ENCODE results near the gene PDE11A. TPM values are rescaled to one million over a fixed set of nuclear protein-coding genes. Genes with fewer than 3 reads are reported as not detected.

The PDE11A gene
- total and polyA plus RNA-seq, 2 of the 8 experiments (the other 6 are each of a cell fraction or from before 2014, with no cell fraction given): 0.19 to 0.23 TPM

- no peak overlapping the region for H3K27ac ChIP-seq (ENCODE audit: low read depth, low read length)
- no peaks in the 10 kb centered on the region for H4K20me1 ChIP-seq (replicated peaks in 1 of 2; ENCODE audit: control insufficient read depth in 1 of 2, insufficient read depth in 2 of 2, low read length in 2 of 2)
- no peak overlapping the region for H4K91ac ChIP-seq (replicated peaks; ENCODE audit: insufficient read length, low read length)
- no peak overlapping the region for H2BK20ac ChIP-seq (ENCODE audit: low read length)
- no peak overlapping the region for H4K8ac ChIP-seq (ENCODE audit: extremely low read depth, insufficient read depth, low read length)
- H2BK5ac ChIP-seq (ENCODE audit: low read depth, low read length): no peak overlapping the region
- DNase-seq (ENCODE audit: low read depth in 1 of 2, low spot score in 2 of 2): no peak
- no peak overlapping the region for H2BK120ac ChIP-seq (replicated peaks; ENCODE audit: low read depth, low read length)
- no peak overlapping the region for H2AFZ ChIP-seq (ENCODE audit: low read length)
- FAIRE-seq: no peak
- H3K9ac ChIP-seq (replicated peaks in 1 of 4; ENCODE audit: extremely low read depth in 1 of 4, low read depth in 3 of 4, low read length in 3 of 4): no peak overlapping the region
- H3K14ac ChIP-seq (ENCODE audit: insufficient read length): no peak overlapping the region
- no peak overlapping the region for H3K4ac ChIP-seq (replicated peaks; ENCODE audit: insufficient read length, low read depth, low read length)
- H3K23me2 ChIP-seq (ENCODE audit: low read depth, low read length): no peaks in the 10 kb centered on the region
- H3K4me3 ChIP-seq (ENCODE audit: extremely low read depth in 1 of 4, insufficient read depth in 2 of 4, low read depth in 3 of 4, low read length in 4 of 4): no peak overlapping the region
- no peaks in the 10 kb centered on the region for H3K79me2 ChIP-seq (ENCODE audit: control insufficient read depth in 1 of 2, insufficient read depth in 2 of 2, low read length in 2 of 2)
- no peak overlapping the region for H3K23ac ChIP-seq (ENCODE audit: insufficient read length)
- H3K79me1 ChIP-seq (ENCODE audit: low read depth, low read length): no peaks in the 10 kb centered on the region
- H3K4me2 ChIP-seq (ENCODE audit: insufficient read depth in 1 of 2, low read depth in 2 of 2, low read length in 2 of 2): no peak overlapping the region
- POLR2A ChIA-PET (ENCODE audit: partially characterized antibody): no interaction called here
- H2BK12ac ChIP-seq (ENCODE audit: low read depth, low read length): no peak overlapping the region
- H2BK15ac ChIP-seq (ENCODE audit: low read length): no peak overlapping the region
- no peak overlapping the region for H4K5ac ChIP-seq (ENCODE audit: insufficient read length, low read depth, low read length)
- CTCF ChIA-PET (ENCODE audit: partially characterized antibody): interaction anchor here (0.7 to 1.8 kb wide), 2 partner anchors 11 to 125 kb away, joined by 3 to 4 read pairs; no protein-coding TSS in a partner anchor
- no peak overlapping the region for H3K18ac ChIP-seq (ENCODE audit: extremely low read depth, low read length)
- H3K9me3 ChIP-seq (ENCODE audit: insufficient read depth in 2 of 2, low read depth in 1 of 2, low read length in 1 of 2): peaks cover 7 to 10% of the 10 kb centered on the region in 2 experiments; a peak in 3 of 4 replicates
- no peaks in the 10 kb centered on the region for H3K4me1 ChIP-seq (replicated peaks in 1 of 4; ENCODE audit: control insufficient read depth in 3 of 4, insufficient read depth in 4 of 4, low read length in 3 of 4)
- no peak overlapping the region for H2AK5ac ChIP-seq (ENCODE audit: low read depth, low read length)
- H3K56ac ChIP-seq (replicated peaks; ENCODE audit: insufficient read length, low read depth, low read length): no peak overlapping the region
- no peaks in the 10 kb centered on the region for H3K36me3 ChIP-seq (ENCODE audit: control insufficient read depth in 2 of 4, insufficient read depth in 4 of 4, low read length in 3 of 4)
- H3K27me3 ChIP-seq (replicated peaks in 1 of 4; ENCODE audit: control insufficient read depth in 3 of 4, extremely low read depth in 1 of 4, insufficient read depth in 3 of 4, low read length in 3 of 4): no peaks in the 10 kb centered on the region
- TF ChIP-seq KDM5A (IDR thresholded peaks at IDR 0.05; ENCODE audit: low read length) (no peak), EP300 (IDR thresholded peaks at IDR 0.05; ENCODE audit: borderline replicate concordance in 1 of 2, low read depth in 2 of 2, low read length in 2 of 2) (no peak), EGR1 (IDR thresholded peaks at IDR 0.05; ENCODE audit: borderline replicate concordance, low read depth, low read length) (no peak), MAX (IDR thresholded peaks at IDR 0.05) (no peak), JUN (IDR thresholded peaks at IDR 0.05; ENCODE audit: low read depth, low read length) (no peak), ATF3 (IDR thresholded peaks at IDR 0.05; ENCODE audit: insufficient read depth, low read depth, low read length) (no peak), E2F6 (IDR thresholded peaks at IDR 0.05) (no peak), SP4 (IDR thresholded peaks at IDR 0.05; ENCODE audit: low read length) (no peak), ASH2L (IDR thresholded peaks at IDR 0.05; ENCODE audit: low read length) (no peak), MAFK (IDR thresholded peaks at IDR 0.05; ENCODE audit: low read depth, low read length) (no peak), SIX5 (IDR thresholded peaks at IDR 0.05; ENCODE audit: low read depth, low read length) (no peak), GABPA (IDR thresholded peaks at IDR 0.05; ENCODE audit: borderline replicate concordance, insufficient read depth, low read length) (no peak), ZNF274 (IDR thresholded peaks at IDR 0.05; ENCODE audit: borderline replicate concordance, extremely low read depth, low read length) (no peak), TEAD4 (IDR thresholded peaks at IDR 0.05; ENCODE audit: low read depth, low read length) (no peak), CBX5 (IDR thresholded peaks at IDR 0.05; ENCODE audit: low read depth, low read length) (no peak)
Observed at GRCh38 chr2:177783091-177783490, 289.5 kb downstream of the PDE11A start.

Measured in H1 (cell line).